SK-N-SH treated with all-trans-retinoic acid at 6 μM for 48 hours (cell line): Measurements from ENCODE around the gene CRELD2.

ENCODE experiments used
- ATAC-seq: fragments of 200-7000 bp; cut with Tn5 transposase; 3 replicates; pipeline ENCODE4 v1.9.1; 2020; ENCODE audit warnings: mild to moderate bottlenecking, moderate library complexity
- ARNTL ChIP-seq: fragments of 450-650 bp; formaldehyde crosslinking; IDR thresholded peaks from 2 replicates; pipeline ENCODE4 v1.5.0; 2020; ENCODE audit warnings: low read depth, mild to moderate bottlenecking, moderate library complexity, borderline replicate concordance
- BACH2 ChIP-seq: fragments of 250-450 bp; sonication (Bioruptor Pico); IDR thresholded peaks from 2 replicates; pipeline ENCODE4 v1.9.0; 2021; ENCODE audit warnings: mild to moderate bottlenecking, borderline replicate concordance
- CSDC2 ChIP-seq: fragments of 250-450 bp; sonication (Bioruptor Pico); IDR thresholded peaks from 2 replicates; pipeline ENCODE4 v1.5.0; 2020; ENCODE audit warnings: mild to moderate bottlenecking, moderate library complexity
- ESRRG ChIP-seq: fragments of 250-450 bp; sonication (Bioruptor Pico); IDR thresholded peaks from 2 replicates; pipeline ENCODE4 v1.6.1; 2021; ENCODE audit warnings: mild to moderate bottlenecking
- GLIS3 ChIP-seq: fragments of 250-450 bp; sonication (Bioruptor Pico); IDR thresholded peaks from 2 replicates; pipeline ENCODE4 v1.5.0; 2020; ENCODE audit warnings: mild to moderate bottlenecking, moderate library complexity
- ISL1 ChIP-seq: fragments of 250-450 bp; sonication (Bioruptor Pico); IDR thresholded peaks from 2 replicates; pipeline ENCODE4 v2.1.2; 2022; ENCODE audit warnings: mild to moderate bottlenecking, moderate library complexity
- OSR1 ChIP-seq: fragments of 250-450 bp; sonication (Bioruptor Pico); IDR thresholded peaks from 2 replicates; pipeline ENCODE4 v1.8.0; 2022; ENCODE audit warnings: moderate library complexity, mild to moderate bottlenecking, inconsistent platforms
- PPARA ChIP-seq: fragments of 250-450 bp; sonication (Bioruptor Pico); IDR thresholded peaks from 2 replicates; pipeline ENCODE4 v1.5.0; 2020; ENCODE audit warnings: mild to moderate bottlenecking, borderline replicate concordance
- RARB ChIP-seq: fragments of 250-450 bp; sonication (Bioruptor Pico); IDR thresholded peaks from 2 replicates; pipeline ENCODE4 v1.8.0; 2021; ENCODE audit warnings: mild to moderate bottlenecking, moderate library complexity
- SNAI2 ChIP-seq: fragments of 250-450 bp; sonication (Bioruptor Pico); IDR thresholded peaks from 2 replicates; pipeline ENCODE4 v1.5.0; 2020; ENCODE audit warnings: mild to moderate bottlenecking, moderate library complexity
- TCF4 ChIP-seq: fragments of 250-450 bp; sonication (Bioruptor Pico); IDR thresholded peaks from 2 replicates; pipeline ENCODE4 v1.8.0; 2021; ENCODE audit warnings: mild to moderate bottlenecking, moderate library complexity, borderline replicate concordance
- ZC3H10 ChIP-seq: fragments of 250-450 bp; sonication (Bioruptor Pico); IDR thresholded peaks from 2 replicates; pipeline ENCODE4 v1.5.1; 2021; ENCODE audit warnings: mild to moderate bottlenecking, moderate library complexity
- ZFP3 ChIP-seq: fragments of 250-450 bp; sonication (Bioruptor Pico); IDR thresholded peaks from 2 replicates; pipeline ENCODE4 v1.5.0; 2020; ENCODE audit warnings: mild to moderate bottlenecking, moderate library complexity
- ZFP30 ChIP-seq: fragments of 450-650 bp; formaldehyde crosslinking; IDR thresholded peaks from 2 replicates; pipeline ENCODE4 v1.5.0; 2022; ENCODE audit warnings: mild to moderate bottlenecking, moderate library complexity
- ZNF565 ChIP-seq: fragments of 450-650 bp; formaldehyde crosslinking; conservative IDR thresholded peaks from 2 replicates; pipeline ENCODE4 v1.5.0; 2020; ENCODE audit warnings: low read depth, mild to moderate bottlenecking, moderate library complexity
- ZNF70 ChIP-seq: fragments of 450-650 bp; formaldehyde crosslinking; IDR thresholded peaks from 2 replicates; pipeline ENCODE4 v1.5.0; 2020; ENCODE audit warnings: mild to moderate bottlenecking, moderate library complexity
- TF ChIP-seq, protein P1 (sequence below): fragments of 250-450 bp; sonication (Bioruptor Pico); IDR thresholded peaks from 2 replicates; pipeline ENCODE4 v1.8.0; 2020; ENCODE audit warnings: mild to moderate bottlenecking, moderate library complexity, borderline replicate concordance
- TF ChIP-seq, protein P2 (sequence below): fragments of 250-450 bp; sonication (Bioruptor Pico); IDR thresholded peaks from 2 replicates; pipeline ENCODE4 v1.8.0; 2021; ENCODE audit warnings: low read depth, mild to moderate bottlenecking, moderate library complexity, borderline replicate concordance
- TF ChIP-seq, protein P3 (sequence below): fragments of 250-450 bp; sonication (Bioruptor Pico); IDR thresholded peaks from 2 replicates; pipeline ENCODE4 v1.5.0; 2020; ENCODE audit warnings: mild to moderate bottlenecking, moderate library complexity
- TF ChIP-seq, protein P4 (sequence below): fragments of 250-450 bp; sonication (Bioruptor Pico); IDR thresholded peaks from 2 replicates; pipeline ENCODE4 v1.5.1; 2020; ENCODE audit warnings: low read depth, mild to moderate bottlenecking, moderate library complexity

CRELD2 gene

DNA sequence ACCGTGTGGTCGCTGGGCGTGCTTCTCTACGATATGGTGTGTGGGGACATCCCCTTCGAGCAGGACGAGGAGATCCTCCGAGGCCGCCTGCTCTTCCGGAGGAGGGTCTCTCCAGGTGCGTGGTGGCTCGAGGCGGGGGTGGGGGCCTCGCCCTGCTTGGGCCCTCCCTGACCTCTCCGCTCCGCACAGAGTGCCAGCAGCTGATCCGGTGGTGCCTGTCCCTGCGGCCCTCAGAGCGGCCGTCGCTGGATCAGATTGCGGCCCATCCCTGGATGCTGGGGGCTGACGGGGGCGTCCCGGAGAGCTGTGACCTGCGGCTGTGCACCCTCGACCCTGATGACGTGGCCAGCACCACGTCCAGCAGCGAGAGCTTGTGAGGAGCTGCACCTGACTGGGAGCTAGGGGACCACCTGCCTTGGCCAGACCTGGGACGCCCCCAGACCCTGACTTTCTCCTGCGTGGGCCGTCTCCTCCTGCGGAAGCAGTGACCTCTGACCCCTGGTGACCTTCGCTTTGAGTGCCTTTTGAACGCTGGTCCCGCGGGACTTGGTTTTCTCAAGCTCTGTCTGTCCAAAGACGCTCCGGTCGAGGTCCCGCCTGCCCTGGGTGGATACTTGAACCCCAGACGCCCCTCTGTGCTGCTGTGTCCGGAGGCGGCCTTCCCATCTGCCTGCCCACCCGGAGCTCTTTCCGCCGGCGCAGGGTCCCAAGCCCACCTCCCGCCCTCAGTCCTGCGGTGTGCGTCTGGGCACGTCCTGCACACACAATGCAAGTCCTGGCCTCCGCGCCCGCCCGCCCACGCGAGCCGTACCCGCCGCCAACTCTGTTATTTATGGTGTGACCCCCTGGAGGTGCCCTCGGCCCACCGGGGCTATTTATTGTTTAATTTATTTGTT, 44.6 kb downstream of the CRELD2 start:
- TF ChIP-seq CSDC2 (CRISPR knock-in tag), result no peak
- TF ChIP-seq, protein P1, sequence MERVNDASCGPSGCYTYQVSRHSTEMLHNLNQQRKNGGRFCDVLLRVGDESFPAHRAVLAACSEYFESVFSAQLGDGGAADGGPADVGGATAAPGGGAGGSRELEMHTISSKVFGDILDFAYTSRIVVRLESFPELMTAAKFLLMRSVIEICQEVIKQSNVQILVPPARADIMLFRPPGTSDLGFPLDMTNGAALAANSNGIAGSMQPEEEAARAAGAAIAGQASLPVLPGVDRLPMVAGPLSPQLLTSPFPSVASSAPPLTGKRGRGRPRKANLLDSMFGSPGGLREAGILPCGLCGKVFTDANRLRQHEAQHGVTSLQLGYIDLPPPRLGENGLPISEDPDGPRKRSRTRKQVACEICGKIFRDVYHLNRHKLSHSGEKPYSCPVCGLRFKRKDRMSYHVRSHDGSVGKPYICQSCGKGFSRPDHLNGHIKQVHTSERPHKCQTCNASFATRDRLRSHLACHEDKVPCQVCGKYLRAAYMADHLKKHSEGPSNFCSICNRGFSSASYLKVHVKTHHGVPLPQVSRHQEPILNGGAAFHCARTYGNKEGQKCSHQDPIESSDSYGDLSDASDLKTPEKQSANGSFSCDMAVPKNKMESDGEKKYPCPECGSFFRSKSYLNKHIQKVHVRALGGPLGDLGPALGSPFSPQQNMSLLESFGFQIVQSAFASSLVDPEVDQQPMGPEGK (CRISPR knock-in tag), result no peak
- TF ChIP-seq ZNF565 (CRISPR knock-in tag), result no peak
- no peak for TF ChIP-seq ZFP3 (CRISPR knock-in tag)
- no peak for TF ChIP-seq SNAI2 (CRISPR knock-in tag)
- no peak for TF ChIP-seq GLIS3 (CRISPR knock-in tag)
- no peak for TF ChIP-seq ZC3H10 (CRISPR knock-in tag)
- no peak for TF ChIP-seq ESRRG (CRISPR knock-in tag)
- TF ChIP-seq ISL1 (CRISPR knock-in tag), result no peak
- TF ChIP-seq ZFP30, result no peak
- TF ChIP-seq, protein P2, sequence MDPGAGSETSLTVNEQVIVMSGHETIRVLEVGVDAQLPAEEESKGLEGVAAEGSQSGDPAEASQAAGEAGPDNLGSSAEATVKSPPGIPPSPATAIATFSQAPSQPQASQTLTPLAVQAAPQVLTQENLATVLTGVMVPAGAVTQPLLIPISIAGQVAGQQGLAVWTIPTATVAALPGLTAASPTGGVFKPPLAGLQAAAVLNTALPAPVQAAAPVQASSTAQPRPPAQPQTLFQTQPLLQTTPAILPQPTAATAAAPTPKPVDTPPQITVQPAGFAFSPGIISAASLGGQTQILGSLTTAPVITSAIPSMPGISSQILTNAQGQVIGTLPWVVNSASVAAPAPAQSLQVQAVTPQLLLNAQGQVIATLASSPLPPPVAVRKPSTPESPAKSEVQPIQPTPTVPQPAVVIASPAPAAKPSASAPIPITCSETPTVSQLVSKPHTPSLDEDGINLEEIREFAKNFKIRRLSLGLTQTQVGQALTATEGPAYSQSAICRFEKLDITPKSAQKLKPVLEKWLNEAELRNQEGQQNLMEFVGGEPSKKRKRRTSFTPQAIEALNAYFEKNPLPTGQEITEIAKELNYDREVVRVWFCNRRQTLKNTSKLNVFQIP (CRISPR knock-in tag), result no peak
- no peak for TF ChIP-seq ARNTL (CRISPR knock-in tag)
- no peak for TF ChIP-seq RARB
- TF ChIP-seq ZNF70 (CRISPR knock-in tag), result no peak
- ATAC-seq, result no peak

DNA sequence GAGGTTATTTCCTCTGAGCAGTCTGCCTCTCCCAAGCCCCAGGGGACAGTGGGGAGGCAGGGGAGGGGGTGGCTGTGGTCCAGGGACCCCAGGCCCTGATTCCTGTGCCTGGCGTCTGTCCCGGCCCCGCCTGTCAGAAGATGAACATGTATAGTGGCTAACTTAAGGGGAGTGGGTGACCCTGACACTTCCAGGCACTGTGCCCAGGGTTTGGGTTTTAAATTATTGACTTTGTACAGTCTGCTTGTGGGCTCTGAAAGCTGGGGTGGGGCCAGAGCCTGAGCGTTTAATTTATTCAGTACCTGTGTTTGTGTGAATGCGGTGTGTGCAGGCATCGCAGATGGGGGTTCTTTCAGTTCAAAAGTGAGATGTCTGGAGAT, 45.2 kb downstream of the CRELD2 start:
- ATAC-seq, result no peak
- TF ChIP-seq CSDC2 (CRISPR knock-in tag), result no peak
- no peak for TF ChIP-seq ZFP30
- no peak for TF ChIP-seq GLIS3 (CRISPR knock-in tag)
- no peak for TF ChIP-seq BACH2
- no peak for TF ChIP-seq ARNTL (CRISPR knock-in tag)
- TF ChIP-seq, protein P1 (CRISPR knock-in tag), result no peak
- no peak for TF ChIP-seq ISL1 (CRISPR knock-in tag)
- TF ChIP-seq PPARA (CRISPR knock-in tag), result no peak
- TF ChIP-seq, protein P2 (CRISPR knock-in tag), result no peak
- no peak for TF ChIP-seq ZNF565 (CRISPR knock-in tag)
- no peak for TF ChIP-seq TCF4 (CRISPR knock-in tag)
- no peak for TF ChIP-seq OSR1 (CRISPR knock-in tag)
- TF ChIP-seq, protein P3, sequence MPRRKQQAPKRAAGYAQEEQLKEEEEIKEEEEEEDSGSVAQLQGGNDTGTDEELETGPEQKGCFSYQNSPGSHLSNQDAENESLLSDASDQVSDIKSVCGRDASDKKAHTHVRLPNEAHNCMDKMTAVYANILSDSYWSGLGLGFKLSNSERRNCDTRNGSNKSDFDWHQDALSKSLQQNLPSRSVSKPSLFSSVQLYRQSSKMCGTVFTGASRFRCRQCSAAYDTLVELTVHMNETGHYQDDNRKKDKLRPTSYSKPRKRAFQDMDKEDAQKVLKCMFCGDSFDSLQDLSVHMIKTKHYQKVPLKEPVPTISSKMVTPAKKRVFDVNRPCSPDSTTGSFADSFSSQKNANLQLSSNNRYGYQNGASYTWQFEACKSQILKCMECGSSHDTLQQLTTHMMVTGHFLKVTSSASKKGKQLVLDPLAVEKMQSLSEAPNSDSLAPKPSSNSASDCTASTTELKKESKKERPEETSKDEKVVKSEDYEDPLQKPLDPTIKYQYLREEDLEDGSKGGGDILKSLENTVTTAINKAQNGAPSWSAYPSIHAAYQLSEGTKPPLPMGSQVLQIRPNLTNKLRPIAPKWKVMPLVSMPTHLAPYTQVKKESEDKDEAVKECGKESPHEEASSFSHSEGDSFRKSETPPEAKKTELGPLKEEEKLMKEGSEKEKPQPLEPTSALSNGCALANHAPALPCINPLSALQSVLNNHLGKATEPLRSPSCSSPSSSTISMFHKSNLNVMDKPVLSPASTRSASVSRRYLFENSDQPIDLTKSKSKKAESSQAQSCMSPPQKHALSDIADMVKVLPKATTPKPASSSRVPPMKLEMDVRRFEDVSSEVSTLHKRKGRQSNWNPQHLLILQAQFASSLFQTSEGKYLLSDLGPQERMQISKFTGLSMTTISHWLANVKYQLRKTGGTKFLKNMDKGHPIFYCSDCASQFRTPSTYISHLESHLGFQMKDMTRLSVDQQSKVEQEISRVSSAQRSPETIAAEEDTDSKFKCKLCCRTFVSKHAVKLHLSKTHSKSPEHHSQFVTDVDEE (CRISPR knock-in tag), result no peak
- no peak for TF ChIP-seq ZNF70 (CRISPR knock-in tag)
- TF ChIP-seq, protein P4, sequence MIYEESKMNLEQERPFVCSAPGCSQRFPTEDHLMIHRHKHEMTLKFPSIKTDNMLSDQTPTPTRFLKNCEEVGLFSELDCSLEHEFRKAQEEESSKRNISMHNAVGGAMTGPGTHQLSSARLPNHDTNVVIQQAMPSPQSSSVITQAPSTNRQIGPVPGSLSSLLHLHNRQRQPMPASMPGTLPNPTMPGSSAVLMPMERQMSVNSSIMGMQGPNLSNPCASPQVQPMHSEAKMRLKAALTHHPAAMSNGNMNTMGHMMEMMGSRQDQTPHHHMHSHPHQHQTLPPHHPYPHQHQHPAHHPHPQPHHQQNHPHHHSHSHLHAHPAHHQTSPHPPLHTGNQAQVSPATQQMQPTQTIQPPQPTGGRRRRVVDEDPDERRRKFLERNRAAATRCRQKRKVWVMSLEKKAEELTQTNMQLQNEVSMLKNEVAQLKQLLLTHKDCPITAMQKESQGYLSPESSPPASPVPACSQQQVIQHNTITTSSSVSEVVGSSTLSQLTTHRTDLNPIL (CRISPR knock-in tag), result no peak
